Fibroblast of the conjunctiva (primary cell): ENCODE measurements around the gene FERMT1.

ENCODE experiments used
- DNase-seq: peaks from one replicate; pipeline ENCODE4 v3.0.0-alpha.2; 2010; ENCODE audit warnings: low read depth

Gene FERMT1

DNA sequence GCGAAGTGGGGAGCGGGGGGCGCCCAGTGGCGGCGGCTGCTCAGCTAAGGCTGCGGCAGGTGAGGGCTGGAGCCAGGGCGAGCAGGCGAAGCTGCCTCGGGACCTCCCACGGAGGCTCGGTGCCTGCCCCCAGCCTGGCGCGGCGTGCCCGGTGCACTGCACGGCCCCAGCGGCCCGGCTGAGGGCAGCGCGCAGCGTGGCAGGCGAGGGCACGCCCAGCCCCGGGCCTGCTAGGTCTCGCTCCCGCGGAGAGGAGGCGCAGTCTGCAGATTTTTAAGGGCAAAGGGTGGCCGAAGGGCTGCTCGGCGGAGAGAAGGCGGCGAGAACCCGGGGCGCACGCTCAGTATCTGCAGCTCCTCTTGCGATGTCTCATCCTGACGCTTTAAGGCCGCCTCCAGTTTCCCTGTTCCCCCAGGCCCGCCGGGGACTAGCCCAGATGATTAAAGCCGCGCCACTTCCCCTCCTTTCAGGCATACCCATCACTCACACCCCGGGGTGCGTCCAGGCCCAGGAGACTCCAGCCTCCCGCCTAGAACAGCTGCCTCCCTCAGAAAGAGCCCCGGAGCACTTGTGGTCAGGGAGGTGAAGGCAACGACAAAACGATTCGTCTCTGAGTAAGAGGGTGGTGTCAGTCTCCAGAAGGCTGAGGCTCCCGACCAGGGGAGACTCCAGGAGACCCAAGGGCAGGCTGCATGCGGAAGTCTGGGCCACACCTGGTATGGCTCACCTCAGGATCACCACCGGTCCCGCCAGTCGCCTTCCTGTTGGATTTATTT is at the start of gene FERMT1:
TSS of gene FERMT1 (minus strand) at position 158 of the 776 bp plus-strand sequence. CDS start 3,476 bp downstream, outside the sequence.
- peak; percentile 33 for DNase-seq

DNA sequence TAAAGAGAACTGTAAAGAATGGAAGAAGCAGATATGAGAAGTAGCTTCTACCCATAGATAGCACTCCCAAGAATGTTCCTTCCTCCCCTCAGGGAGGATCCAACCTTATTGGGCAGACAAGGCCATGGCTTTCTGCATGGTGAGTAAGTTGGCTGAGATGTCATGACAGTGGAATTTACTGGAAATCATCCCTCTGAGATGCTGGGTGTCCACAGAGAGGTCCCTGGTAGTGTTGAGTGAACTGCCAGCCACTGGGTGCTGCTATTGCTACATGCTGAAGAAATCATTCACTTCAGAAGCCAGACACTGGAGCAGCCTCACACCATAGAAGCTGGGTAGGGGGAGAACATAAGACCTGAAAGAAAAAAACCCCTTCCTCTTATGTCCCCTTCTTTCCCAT is 46.4 kb upstream of the FERMT1 start:
- DNase-seq = no peak

- no peak for DNase-seq
These were observed 45.4 kb upstream of the FERMT1 start for GRCh38 chr20:6168204-6168603.

DNA sequence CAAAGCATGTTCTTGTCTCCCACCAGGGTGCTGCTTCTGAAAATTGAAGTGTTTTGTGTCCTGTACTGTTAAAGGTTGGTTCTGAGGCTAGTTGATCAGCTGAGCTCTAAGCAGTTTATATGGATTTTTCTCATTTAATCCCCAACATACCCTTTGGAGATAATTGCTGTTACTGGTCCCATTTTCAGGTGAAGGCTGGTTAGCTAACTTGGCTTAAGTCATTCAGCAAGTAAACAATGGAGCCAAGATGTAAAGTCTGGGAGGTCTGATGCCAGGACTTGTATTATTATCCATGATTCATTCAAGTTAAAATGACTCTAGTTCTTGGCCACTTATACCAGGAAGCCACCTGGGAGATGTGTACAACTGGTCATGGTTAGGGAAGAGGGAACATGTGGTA is 42.5 kb upstream of the FERMT1 start:
- DNase-seq = no peak

- DNase-seq = no peak
These were observed 41.9 kb upstream of the FERMT1 start for GRCh38 chr20:6164421-6165341.

DNA sequence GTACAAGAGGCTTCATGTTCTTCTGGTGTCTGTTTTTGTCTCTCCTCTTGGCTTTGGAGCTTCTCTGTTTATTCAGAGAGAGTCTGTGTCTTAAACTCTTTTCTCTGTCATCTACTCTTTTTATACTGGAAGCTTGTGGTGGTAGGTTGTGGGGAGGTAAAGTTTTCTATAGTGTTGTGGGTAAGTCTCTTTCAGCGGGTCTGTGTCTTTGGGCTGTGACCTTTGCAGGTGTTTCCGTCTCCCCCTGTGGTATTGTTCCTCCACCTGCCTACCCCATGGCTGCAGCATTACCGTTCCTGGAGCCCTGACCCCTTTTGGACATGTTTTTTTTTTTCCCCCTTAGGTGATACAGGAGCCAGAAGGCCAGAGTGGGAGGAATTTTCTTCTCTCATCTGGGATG is 37.9 kb upstream of the FERMT1 start:
- no peak for DNase-seq

DNA sequence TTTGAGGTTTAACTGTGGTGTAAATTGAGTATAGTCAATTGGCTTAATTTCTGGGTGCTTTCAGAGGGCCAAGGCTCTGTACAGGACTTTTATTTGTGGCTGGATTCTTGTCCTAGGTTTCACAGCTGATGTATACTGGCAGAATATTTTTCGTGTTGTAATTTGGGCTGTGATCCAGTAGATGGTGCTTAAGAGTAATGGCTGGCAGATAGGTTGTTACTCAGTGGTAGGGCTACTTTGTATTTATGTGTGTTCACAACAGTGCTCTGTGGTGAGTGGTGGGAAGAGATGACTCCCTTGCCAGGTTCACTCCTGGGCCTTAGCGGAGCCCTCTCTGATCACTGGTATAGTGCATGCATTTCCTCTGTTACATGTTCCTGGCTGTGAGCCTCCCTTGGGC is 34.5 kb upstream of the FERMT1 start:
- DNase-seq = no peak

GRCh38 chr20:6152777-6153176 is 29.9 kb upstream of the FERMT1 start:
- DNase-seq = no peak

DNA sequence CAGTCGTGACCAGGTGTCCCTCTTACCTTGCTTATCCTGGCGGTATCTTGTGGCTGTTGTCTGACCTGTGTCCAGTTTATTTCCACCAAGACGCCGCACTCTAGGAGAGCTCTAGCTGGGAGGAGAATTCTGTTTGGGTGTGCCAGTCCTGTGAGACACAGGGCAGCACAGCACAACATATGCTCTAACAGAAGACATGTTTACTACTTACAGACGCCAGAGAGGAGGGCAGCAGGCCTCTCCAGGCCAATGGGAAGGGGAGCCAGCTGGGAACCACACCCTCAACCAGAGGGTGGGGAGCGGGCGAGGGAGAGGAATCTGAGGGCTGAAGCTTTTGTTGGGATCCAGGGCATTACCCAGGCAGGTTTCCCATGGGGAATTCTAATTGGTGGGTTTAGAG is 25.2 kb upstream of the FERMT1 start:
- no peak for DNase-seq

- peak; percentile 40 for DNase-seq
These were observed 19.6 kb upstream of the FERMT1 start for GRCh38 chr20:6142348-6142993.

DNA sequence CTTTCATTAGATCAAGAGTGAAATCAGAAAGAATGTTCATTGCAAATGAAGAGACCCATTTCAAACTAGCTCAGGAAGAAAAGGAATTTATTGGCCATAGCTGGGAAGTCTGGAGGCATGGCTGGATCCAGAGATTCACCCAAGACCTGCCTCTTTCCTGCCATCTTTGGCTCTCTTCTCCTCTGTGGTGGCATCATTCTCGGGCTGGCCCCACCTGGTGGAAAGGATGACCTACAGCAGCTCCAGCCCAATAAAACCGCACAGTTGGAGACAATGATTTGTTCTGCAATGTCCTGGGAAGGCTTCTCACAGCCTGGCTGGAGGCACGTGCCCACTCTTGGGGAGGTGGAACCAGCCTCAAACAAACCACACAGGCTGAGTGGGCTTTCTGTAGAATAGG is 18.1 kb upstream of the FERMT1 start:
- no peak for DNase-seq

DNA sequence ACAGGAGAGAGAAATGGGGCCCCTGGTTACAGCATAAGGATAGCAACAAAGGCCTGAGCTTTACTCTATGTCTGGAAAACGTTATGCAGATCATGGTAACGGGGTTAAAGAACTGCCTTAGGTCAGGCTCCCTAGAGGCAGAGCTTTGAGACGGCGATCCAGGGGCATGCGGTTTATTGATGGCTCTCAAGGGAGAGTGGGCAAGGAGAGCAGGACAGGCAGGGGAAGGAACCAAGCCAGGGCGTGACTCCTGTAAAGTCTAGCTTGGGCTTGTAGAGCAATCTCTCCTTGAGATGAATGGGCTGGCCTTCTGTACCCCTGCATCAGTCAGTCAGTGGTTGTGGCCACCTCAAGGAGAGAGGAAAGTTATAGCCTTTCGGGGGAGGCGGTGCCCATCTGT is 12.5 kb upstream of the FERMT1 start:
- DNase-seq = no peak

GRCh38 chr20:6134592-6134991 is 11.8 kb upstream of the FERMT1 start:
- no peak for DNase-seq

DNA sequence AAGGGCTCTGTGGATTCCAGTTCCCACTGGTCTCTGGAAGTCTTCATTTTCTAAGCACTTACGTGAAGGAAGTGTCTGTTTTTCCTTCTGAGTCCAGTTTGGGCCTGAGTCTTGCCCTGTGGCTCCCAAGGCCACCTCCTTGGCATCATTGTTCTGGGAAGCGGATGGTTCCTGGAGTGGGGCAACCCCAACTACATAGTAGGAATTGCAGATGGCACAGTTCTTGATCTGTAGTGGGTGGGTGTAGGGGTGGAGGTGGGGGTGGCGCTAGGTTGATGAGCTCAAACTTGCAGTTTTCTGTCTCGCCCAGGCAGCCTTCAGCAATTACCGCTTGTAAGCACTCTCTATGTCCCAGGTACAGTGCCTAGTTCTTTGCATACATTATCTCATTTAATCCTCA is 7.2 kb upstream of the FERMT1 start:
- DNase-seq = no peak

DNA sequence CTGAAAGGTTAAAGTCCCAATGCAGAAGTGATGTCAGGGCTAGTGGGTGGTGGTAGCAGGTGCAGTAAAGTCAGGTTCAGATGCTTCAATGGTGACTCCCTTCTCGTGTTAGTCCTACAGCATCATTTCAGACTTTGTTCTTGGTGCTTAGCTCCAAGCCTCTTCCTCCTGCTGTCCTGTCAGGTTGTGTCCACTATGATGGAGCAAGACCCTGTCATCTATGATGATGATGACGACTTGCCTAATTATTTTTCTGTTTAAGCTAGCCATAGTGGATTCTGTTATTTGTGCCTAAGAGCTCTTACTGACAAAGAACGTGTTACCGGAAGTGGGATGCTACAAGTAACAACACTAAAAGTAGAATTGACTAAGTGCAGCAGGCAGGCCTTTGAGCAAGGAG is 5.0 kb upstream of the FERMT1 start:
- no peak for DNase-seq

GRCh38 chr20:6126846-6127245 is 4.0 kb upstream of the FERMT1 start:
- DNase-seq = no peak

DNA sequence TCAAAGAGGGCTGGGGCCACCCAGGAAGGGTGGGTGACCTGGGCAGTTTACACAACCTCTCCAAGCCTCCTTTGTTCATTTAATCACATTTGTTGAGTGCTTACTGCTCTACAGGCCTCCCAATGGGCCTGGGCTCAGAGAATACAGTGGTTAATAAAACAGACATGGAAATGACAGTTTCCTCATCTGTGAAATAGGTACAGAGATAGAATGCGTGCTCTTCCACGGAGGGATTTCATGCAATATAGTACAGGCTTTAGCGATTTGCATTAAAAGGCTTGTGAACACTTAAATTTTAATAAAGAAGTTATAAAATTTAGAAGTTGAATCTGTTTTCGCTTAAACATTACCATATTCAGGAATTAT is 802 bp upstream of the FERMT1 start:
- DNase-seq = no peak

- DNase-seq = no peak
These were observed 538 bp downstream of the FERMT1 start for GRCh38 chr20:6122111-6122872.

DNA sequence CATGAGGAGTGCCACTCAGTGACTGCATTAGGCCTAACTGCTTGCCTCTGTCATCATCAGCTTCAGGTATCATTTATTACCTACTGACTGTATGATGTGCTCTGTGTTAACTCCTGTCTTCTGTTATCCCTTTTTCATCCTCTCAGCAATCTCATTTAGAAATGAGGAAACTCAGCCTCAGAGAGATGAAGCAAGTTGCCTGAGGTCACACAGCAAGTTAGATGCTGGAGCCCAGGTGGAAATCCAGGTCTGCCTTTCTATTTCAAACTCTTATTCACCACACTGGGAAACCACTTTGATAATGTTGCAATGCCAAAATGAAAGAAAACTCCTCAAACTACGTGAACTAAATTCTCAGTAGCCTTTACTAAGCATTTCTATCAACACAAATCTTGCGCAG is 1.3 kb downstream of the FERMT1 start:
- DNase-seq = no peak

DNA sequence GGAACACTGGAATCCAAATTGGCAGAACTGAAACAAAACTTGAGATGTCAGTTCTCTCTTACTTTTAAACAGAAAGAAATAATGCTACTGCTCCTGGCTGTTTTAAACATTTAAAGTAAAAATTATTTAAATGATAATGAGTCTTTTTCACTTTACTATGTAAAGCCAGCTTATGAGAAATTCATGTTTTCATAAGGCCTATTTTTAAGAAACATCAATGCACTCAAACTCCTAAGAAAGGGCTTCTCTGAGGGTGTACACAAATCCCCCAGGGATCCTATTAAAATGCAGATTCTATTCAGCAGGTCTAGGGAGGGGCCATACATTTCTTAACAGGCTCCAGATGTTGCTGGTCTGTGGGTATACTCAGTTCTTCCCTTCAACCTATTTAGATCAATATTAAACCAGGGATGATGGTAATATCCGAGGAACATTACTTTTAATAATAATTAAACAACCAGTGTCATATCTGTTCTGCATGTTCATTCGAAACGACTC is 2.3 kb downstream of the FERMT1 start:
- DNase-seq = no peak

DNA sequence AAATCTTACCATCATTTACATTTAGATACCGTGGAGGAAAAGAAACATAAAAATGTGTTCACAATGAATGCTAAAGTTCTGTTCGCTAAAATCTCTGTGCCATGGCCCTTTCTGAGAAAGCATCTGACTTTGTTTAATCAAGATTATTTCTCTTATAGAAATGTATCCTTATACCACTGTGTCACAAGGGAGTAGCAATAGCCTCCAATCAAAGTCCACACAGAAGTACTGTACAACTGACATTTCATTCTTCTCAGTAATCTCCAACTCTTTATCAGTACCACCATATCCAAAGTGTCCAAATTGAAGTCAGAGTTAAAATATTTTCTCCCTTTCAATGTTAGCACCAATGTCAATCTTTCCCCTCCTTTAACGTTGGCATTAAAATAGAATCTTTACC is 6.1 kb downstream of the FERMT1 start:
- no peak for DNase-seq
